GM19467 (cell line): ENCODE measurements around the gene PPP3R1.
A peak's percentile ranks its signal among the peaks of the same experiment; 100 is the strongest.

Source experiments
- ATAC-seq: cut with Tn5 transposase; IDR thresholded peaks from one replicate; pipeline ENCODE4 v1.9.1; 2021; ENCODE audit warnings: mild to moderate bottlenecking, moderate library complexity; ENCODE audit not compliant: unreplicated experiment

PPP3R1 gene

GRCh38 chr2:68263632-68264031 is 11.3 kb upstream of the PPP3R1 start:
- no peak for ATAC-seq

GRCh38 chr2:68258851-68259250 is 6.5 kb upstream of the PPP3R1 start:
- ATAC-seq = no peak

- ATAC-seq = no peak
Measured at GRCh38 chr2:68256093-68256450, 3.7 kb upstream of the PPP3R1 start.

GRCh38 chr2:68253219-68254068 is 1.1 kb upstream of the PPP3R1 start:
- no peak for ATAC-seq

DNA sequence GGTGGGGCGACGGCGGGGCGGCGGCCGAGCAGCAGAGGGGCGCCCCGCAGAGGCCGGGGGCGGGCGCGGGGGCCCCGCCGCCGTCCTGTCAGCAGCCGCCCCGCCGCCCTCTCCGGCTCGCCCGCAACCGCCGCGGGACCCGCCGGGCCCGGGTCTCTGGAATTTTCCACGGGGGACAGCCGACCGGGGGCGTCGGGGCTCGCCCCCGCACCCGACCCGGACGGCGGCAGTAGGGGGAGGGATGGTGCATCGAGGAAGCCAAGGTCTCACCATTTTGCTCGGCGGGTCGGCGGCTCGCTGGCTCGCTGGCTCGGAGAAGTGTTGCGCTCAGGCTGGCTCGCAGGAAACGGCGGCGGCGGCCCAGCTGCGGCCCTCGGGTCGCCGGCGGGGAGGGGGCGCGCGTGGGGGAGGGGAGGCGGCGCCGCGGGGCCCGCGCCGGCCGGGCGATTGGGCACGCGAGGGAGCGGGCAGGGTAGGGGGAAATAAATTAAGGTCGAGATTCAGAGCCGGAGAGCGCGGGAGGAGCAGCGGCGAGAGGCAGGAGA is 405 bp downstream of the PPP3R1 start:
- ATAC-seq = peak; percentile 8

DNA sequence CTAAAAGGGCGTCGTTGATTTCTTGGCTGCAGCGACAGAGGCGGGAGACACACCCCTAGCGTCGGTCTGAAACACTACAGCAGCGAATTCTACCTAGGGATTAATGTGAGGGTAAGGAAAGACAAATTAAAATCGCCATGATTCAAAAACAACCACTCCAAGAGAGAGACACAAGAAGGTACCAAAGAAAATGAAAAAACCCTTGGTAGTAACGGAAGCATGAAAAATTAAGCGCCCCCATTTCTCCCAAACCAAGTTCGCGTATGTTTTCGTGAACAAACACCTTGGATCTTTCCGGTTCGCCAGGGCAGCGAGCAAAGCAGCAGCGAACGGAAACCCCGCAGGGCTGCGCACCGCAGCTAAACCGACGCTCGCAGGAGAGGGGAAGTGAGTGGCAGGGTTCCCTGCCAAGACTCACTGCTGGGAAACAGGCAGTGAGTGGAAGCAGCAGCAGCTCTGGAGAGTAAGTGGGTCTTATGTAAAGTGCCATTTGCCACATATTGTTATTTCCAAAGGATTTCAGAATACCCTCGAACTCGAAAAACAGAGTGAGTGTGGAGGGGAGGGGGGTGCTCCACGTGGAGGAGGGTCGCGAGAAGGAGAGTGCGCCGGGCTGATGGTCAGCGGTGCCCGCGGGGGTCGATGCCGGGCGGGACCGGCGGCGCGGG is 1.0 kb downstream of the PPP3R1 start:
- ATAC-seq = peak; percentile 52

GRCh38 chr2:68250652-68251186 is 1.6 kb downstream of the PPP3R1 start:
- no peak for ATAC-seq

DNA sequence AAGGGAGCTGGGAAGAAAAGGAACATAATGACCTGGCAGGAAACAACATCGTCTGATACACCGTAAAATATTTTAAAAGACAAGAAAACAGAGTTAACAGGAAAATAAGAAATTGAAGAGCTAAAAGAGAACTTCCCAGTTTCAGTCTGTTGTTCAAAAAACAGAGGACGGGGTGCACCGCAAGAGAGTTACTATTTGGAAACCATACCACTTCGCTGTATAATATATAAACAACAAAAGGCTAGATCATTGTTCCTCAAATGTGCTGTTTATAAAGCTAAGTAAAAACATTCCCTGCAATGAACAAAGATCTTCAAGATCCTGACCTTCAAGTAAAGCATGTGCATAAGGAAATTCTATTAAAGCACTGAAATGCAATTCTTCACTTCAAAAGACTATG is 2.1 kb downstream of the PPP3R1 start:
- ATAC-seq = no peak

- ATAC-seq = no peak
Measured at GRCh38 chr2:68248806-68249205, 3.5 kb downstream of the PPP3R1 start.

DNA sequence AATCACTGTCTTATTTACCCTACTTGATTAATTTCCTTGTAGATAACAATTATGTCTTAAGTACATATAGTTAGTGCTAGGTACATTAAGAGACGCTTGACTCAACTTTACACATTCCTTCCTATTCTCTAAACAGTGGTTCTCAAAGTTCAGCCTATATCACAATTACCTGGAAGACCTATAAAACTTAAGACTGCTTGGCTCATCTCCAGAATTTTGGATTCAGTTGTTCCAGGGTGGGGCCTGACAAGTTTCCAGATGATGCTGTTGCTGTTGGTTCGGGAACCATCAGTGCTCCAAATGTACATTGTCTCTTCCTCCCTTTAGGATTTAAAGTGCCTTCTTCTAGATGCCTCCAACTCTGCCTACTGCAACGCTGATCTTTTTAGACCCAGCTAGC is 4.0 kb downstream of the PPP3R1 start:
- ATAC-seq = no peak

- ATAC-seq = no peak
Measured at GRCh38 chr2:68246396-68246795, 5.9 kb downstream of the PPP3R1 start.

GRCh38 chr2:68245672-68246071 is 6.7 kb downstream of the PPP3R1 start:
- no peak for ATAC-seq

- no peak for ATAC-seq
Measured at GRCh38 chr2:68245066-68245465, 7.3 kb downstream of the PPP3R1 start.

DNA sequence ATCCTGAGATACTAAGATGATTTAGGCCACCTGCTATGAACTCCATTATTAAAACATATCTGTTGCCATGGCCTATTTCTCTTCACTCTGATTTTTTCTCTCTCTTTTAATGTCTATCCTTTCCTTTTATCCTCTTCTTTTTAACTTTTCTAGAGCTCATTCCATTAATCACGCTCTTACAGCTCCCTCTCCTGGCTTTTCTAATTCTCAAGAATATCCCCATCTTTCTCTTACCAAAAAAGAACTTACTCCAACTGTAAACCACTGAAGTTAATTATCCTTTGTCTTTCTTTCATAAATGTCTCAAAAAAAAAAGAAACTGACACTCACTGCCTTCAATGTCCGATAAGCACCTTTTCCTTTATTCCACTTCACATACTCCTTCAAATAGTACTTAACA is 7.9 kb downstream of the PPP3R1 start:
- no peak for ATAC-seq

DNA sequence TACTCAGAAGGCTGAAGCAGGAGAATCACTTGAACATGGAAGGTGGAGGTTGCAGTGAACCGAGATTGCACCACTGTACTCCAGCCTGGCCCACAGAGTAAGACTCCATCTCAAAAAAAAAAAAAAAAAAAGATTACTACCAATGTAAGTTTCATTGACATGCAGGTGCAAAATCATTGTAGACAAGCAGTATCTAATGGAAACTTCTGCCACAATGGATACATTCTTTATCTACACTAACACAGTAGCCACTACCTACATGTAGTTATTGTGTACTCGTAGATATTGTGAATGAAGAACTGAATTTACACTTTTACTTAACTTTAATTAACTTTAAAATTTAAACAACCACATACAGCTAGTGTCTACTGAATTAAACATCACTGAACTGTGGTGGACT is 10.6 kb downstream of the PPP3R1 start:
- no peak for ATAC-seq

GRCh38 chr2:68240446-68240845 is 11.9 kb downstream of the PPP3R1 start:
- ATAC-seq = no peak

GRCh38 chr2:68238955-68239822 is 13.1 kb downstream of the PPP3R1 start:
- no peak for ATAC-seq

- no peak for ATAC-seq
Measured at GRCh38 chr2:68237976-68238580, 14.3 kb downstream of the PPP3R1 start.

DNA sequence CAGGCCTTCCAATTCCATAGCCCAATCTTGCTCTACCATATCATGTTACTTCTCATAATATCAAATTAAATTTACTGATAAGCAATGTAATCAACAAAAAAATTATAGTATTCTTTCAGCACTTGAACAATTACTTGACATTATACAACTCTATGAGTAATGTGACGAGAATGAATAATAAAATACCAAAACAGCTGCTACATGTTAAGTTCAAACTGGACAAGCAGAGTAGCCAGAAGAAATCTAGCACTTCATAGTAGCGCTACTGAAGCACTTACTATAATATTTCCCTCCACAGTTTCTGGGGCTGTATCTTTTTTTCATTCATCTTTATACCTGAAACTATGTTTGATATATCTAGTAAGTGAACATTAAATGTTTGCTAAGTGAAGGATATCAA is 14.9 kb downstream of the PPP3R1 start:
- ATAC-seq = no peak

GRCh38 chr2:68236876-68237275 is 15.5 kb downstream of the PPP3R1 start:
- ATAC-seq = no peak
